Measurements from ENCODE around the gene LIN37.

DNA sequence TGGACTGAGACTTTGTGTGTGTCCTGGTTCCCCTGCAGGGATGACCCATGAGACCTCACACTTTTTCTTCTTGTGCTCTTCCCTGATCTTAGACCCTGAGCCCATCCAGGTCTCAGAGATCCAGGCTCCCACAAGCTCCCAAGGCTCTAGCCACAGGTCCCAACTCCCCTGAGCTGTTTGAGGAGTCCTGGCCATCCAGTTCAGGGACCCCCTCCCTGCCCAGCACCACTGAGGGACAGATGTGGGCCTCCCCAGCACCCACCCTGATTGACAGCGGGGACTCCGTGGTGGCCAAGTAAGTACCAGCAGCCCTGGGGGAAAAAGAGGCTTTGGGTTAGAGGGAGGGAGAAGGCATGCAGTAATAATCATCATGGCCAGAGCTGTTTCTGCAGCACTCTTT, 11.3 kb downstream of the LIN37 start:
- TF ChIP-seq, protein P1, sequence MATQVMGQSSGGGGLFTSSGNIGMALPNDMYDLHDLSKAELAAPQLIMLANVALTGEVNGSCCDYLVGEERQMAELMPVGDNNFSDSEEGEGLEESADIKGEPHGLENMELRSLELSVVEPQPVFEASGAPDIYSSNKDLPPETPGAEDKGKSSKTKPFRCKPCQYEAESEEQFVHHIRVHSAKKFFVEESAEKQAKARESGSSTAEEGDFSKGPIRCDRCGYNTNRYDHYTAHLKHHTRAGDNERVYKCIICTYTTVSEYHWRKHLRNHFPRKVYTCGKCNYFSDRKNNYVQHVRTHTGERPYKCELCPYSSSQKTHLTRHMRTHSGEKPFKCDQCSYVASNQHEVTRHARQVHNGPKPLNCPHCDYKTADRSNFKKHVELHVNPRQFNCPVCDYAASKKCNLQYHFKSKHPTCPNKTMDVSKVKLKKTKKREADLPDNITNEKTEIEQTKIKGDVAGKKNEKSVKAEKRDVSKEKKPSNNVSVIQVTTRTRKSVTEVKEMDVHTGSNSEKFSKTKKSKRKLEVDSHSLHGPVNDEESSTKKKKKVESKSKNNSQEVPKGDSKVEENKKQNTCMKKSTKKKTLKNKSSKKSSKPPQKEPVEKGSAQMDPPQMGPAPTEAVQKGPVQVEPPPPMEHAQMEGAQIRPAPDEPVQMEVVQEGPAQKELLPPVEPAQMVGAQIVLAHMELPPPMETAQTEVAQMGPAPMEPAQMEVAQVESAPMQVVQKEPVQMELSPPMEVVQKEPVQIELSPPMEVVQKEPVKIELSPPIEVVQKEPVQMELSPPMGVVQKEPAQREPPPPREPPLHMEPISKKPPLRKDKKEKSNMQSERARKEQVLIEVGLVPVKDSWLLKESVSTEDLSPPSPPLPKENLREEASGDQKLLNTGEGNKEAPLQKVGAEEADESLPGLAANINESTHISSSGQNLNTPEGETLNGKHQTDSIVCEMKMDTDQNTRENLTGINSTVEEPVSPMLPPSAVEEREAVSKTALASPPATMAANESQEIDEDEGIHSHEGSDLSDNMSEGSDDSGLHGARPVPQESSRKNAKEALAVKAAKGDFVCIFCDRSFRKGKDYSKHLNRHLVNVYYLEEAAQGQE (IDR thresholded peaks at IDR 0.05; ENCODE audit: insufficient read depth in 1 of 2, low read depth in 2 of 2, low read length in 2 of 2): no peak
- TF ChIP-seq SIN3A (IDR thresholded peaks at IDR 0.05; ENCODE audit: borderline replicate concordance, insufficient read depth, low read length) (no peak), POLR2AphosphoS5 (IDR thresholded peaks at IDR 0.05; ENCODE audit: low read depth, low read length) (no peak), TAF1 (IDR thresholded peaks at IDR 0.05; ENCODE audit: borderline replicate concordance, insufficient read depth, low read length) (no peak), FOXP2 (optimal IDR thresholded peaks at IDR 0.05; ENCODE audit: borderline replicate concordance, extremely low read depth, extremely low read length, insufficient read depth) (no peak)
